Stimulated activated CD8-positive, alpha-beta memory T cell treated with anti-CD3 and anti-CD28 coated beads, Interleukin-12 subunit alpha, Interleukin-12 subunit beta, amount 100 ng/mL, for 4 hours (primary cell): ENCODE results near the gene LEMD3.

Experiments
- DNase-seq: peaks from one replicate; pipeline ENCODE4 v3.0.0-alpha.2; 2020; ENCODE audit warnings: low read depth

Gene LEMD3

GRCh38 chr12:65208964-65209654, 39.7 kb downstream of the LEMD3 start:
- no peak for DNase-seq

GRCh38 chr12:65209655-65210043, 40.3 kb downstream of the LEMD3 start:
- DNase-seq = no peak

- no peak for DNase-seq
These were observed 47.7 kb downstream of the LEMD3 start for GRCh38 chr12:65217086-65217485.

- no peak for DNase-seq
These were observed 51.4 kb downstream of the LEMD3 start for GRCh38 chr12:65220761-65221160.

- no peak for DNase-seq
These were observed 60.1 kb downstream of the LEMD3 start for GRCh38 chr12:65229441-65229840.

- no peak for DNase-seq
These were observed 63.2 kb downstream of the LEMD3 start for GRCh38 chr12:65232476-65233077.

- no peak for DNase-seq
These were observed 67.8 kb downstream of the LEMD3 start for GRCh38 chr12:65237153-65237552.

- no peak for DNase-seq
These were observed 69.2 kb downstream of the LEMD3 start for GRCh38 chr12:65238609-65239008.

- no peak for DNase-seq
These were observed 79.6 kb downstream of the LEMD3 start for GRCh38 chr12:65248656-65249633.

- DNase-seq = no peak
These were observed 83.1 kb downstream of the LEMD3 start for GRCh38 chr12:65252515-65252914.

GRCh38 chr12:65257986-65258385, 88.6 kb downstream of the LEMD3 start:
- no peak for DNase-seq

GRCh38 chr12:65259501-65259900, 90.1 kb downstream of the LEMD3 start:
- DNase-seq = no peak

- DNase-seq = no peak
These were observed 94.4 kb downstream of the LEMD3 start for GRCh38 chr12:65263777-65264176.

GRCh38 chr12:65266408-65266807, 97.0 kb downstream of the LEMD3 start:
- no peak for DNase-seq

- no peak for DNase-seq
These were observed 100.2 kb downstream of the LEMD3 start for GRCh38 chr12:65269603-65270002.

- DNase-seq = no peak
These were observed 105.4 kb downstream of the LEMD3 start for GRCh38 chr12:65274602-65275272.

GRCh38 chr12:65275627-65276026, 106.2 kb downstream of the LEMD3 start:
- DNase-seq = no peak

GRCh38 chr12:65276916-65277530, 107.6 kb downstream of the LEMD3 start:
- DNase-seq = no peak

- DNase-seq = no peak
These were observed 108.7 kb downstream of the LEMD3 start for GRCh38 chr12:65277994-65278575.

- DNase-seq = no peak
These were observed 109.4 kb downstream of the LEMD3 start, which contains the start of gene MSRB3 for GRCh38 chr12:65278576-65279368. MSRB3 (plus strand) TSS chr12:65278683; CDS start chr12:65308580, 29,897 bp downstream.
